IPS-18a (cell line): ENCODE results near the gene PLXNB2.

ENCODE experiments used
- H3K27ac ChIP-seq: one replicate; pipeline ENCODE4 v1.5.1; 2013; ENCODE audit warnings: low read length
- H3K27me3 ChIP-seq: one replicate; pipeline ENCODE4 v1.6.1; 2013; ENCODE audit warnings: mild to moderate bottlenecking, low read length; ENCODE audit not compliant: control insufficient read depth, insufficient read depth
- H3K36me3 ChIP-seq: one replicate; pipeline ENCODE4 v1.6.1; 2013; ENCODE audit warnings: low read depth, low read length; ENCODE audit not compliant: control insufficient read depth
- H3K4me1 ChIP-seq: one replicate; pipeline ENCODE4 v1.6.1; 2013; ENCODE audit warnings: low read depth, low read length; ENCODE audit not compliant: control insufficient read depth
- H3K4me3 ChIP-seq: one replicate; pipeline ENCODE4 v1.5.1; 2013; ENCODE audit warnings: low read length
- H3K9ac ChIP-seq: one replicate; pipeline ENCODE4 v1.6.1; 2013; ENCODE audit warnings: mild to moderate bottlenecking, low read length, moderate library complexity
- H3K9me3 ChIP-seq: one replicate; pipeline ENCODE4 v1.6.1; 2013; ENCODE audit warnings: low read depth, low read length; ENCODE audit not compliant: control insufficient read depth

PLXNB2 gene

GRCh38 chr22:50247748-50248147, 59.7 kb downstream of the PLXNB2 start:
- no peak overlapping the region for H3K9ac ChIP-seq
- no peak overlapping the region for H3K4me3 ChIP-seq

GRCh38 chr22:50246242-50247175, 60.9 kb downstream of the PLXNB2 start:
- Histone ChIP-seq H3K9me3 (no peaks in the 10 kb centered on the region), H3K9ac (no peak overlapping the region), H3K27ac (no peak overlapping the region), H3K4me3 (no peak overlapping the region), H3K27me3 (no peaks in the 10 kb centered on the region), H3K4me1 (peaks cover 6% of the 10 kb centered on the region), H3K36me3 (peaks cover 5% of the 10 kb centered on the region)

More at GRCh38 chr22:50247748-50248147, 59.7 kb downstream of the PLXNB2 start:
- Histone ChIP-seq H3K36me3 (peaks cover 5% of the 10 kb centered on the region), H3K27me3 (no peaks in the 10 kb centered on the region), H3K9me3 (no peaks in the 10 kb centered on the region), H3K4me1 (peaks cover 6% of the 10 kb centered on the region), H3K27ac (peak overlapping the region; percentile 51)

GRCh38 chr22:50245214-50246072, 62.0 kb downstream of the PLXNB2 start:
- Histone ChIP-seq H3K4me1 (peaks cover 6% of the 10 kb centered on the region), H3K9ac (peak overlapping the region; percentile 2), H3K4me3 (peak overlapping the region; percentile 97), H3K36me3 (peaks cover 5% of the 10 kb centered on the region), H3K27me3 (no peaks in the 10 kb centered on the region), H3K27ac (no peak overlapping the region), H3K9me3 (no peaks in the 10 kb centered on the region)

- Histone ChIP-seq H3K36me3 (peaks cover 5% of the 10 kb centered on the region), H3K27ac (no peak within 1 kb of the TSS), H3K4me3 (peak within 1 kb of the TSS; percentile 97), H3K9me3 (no peaks in the 10 kb centered on the region), H3K4me1 (peaks cover 6% of the 10 kb centered on the region), H3K9ac (peak within 1 kb of the TSS; percentile 85), H3K27me3 (no peaks in the 10 kb centered on the region)
These were observed 62.8 kb downstream of the PLXNB2 start, which contains the start of gene TUBGCP6 for GRCh38 chr22:50244420-50245213. TSS of gene TUBGCP6 (minus strand) at chr22:50245023. CDS start at chr22:50244459, 564 bp downstream.

- no peak overlapping the region for H3K27ac ChIP-seq
- H3K4me3 ChIP-seq, result peak overlapping the region; percentile 97
- no peaks in the 10 kb centered on the region for H3K27me3 ChIP-seq
- H3K36me3 ChIP-seq, result peaks cover 5% of the 10 kb centered on the region
- no peaks in the 10 kb centered on the region for H3K9me3 ChIP-seq
- H3K9ac ChIP-seq, result peak overlapping the region; percentile 85
- H3K4me1 ChIP-seq, result peaks cover 6% of the 10 kb centered on the region
These were observed 63.6 kb downstream of the PLXNB2 start for GRCh38 chr22:50243685-50244419.

GRCh38 chr22:50242406-50242949, 65.0 kb downstream of the PLXNB2 start:
- no peak overlapping the region for H3K4me3 ChIP-seq

GRCh38 chr22:50238755-50239154, 68.7 kb downstream of the PLXNB2 start:
- no peak overlapping the region for H3K4me3 ChIP-seq
- H3K9me3 ChIP-seq, result no peaks in the 10 kb centered on the region
- H3K4me1 ChIP-seq, result peaks cover 2% of the 10 kb centered on the region
- no peaks in the 10 kb centered on the region for H3K36me3 ChIP-seq
- no peak overlapping the region for H3K9ac ChIP-seq
- no peaks in the 10 kb centered on the region for H3K27me3 ChIP-seq
- no peak overlapping the region for H3K27ac ChIP-seq

More at GRCh38 chr22:50242406-50242949, 65.0 kb downstream of the PLXNB2 start:
- Histone ChIP-seq H3K27me3 (no peaks in the 10 kb centered on the region), H3K9ac (no peak overlapping the region), H3K36me3 (peaks cover 5% of the 10 kb centered on the region), H3K27ac (no peak overlapping the region), H3K4me1 (peaks cover 2% of the 10 kb centered on the region), H3K9me3 (no peaks in the 10 kb centered on the region)

- no peak overlapping the region for H3K4me3 ChIP-seq
- H3K9me3 ChIP-seq, result no peaks in the 10 kb centered on the region
- H3K9ac ChIP-seq, result no peak overlapping the region
- no peaks in the 10 kb centered on the region for H3K36me3 ChIP-seq
- no peaks in the 10 kb centered on the region for H3K4me1 ChIP-seq
- no peaks in the 10 kb centered on the region for H3K27me3 ChIP-seq
- no peak overlapping the region for H3K27ac ChIP-seq
These were observed 70.6 kb downstream of the PLXNB2 start for GRCh38 chr22:50236731-50237409.

- H3K36me3 ChIP-seq, result no peaks in the 10 kb centered on the region
- H3K9ac ChIP-seq, result no peak overlapping the region
- H3K27me3 ChIP-seq, result no peaks in the 10 kb centered on the region
- no peak overlapping the region for H3K4me3 ChIP-seq
- no peaks in the 10 kb centered on the region for H3K4me1 ChIP-seq
- no peak overlapping the region for H3K27ac ChIP-seq
- no peaks in the 10 kb centered on the region for H3K9me3 ChIP-seq
These were observed 74.2 kb downstream of the PLXNB2 start for GRCh38 chr22:50233223-50233622.
